ENCODE results near the gene SH3PXD2B.

GRCh38 chr5:172404746-172405145 lies 49.6 kb downstream of the SH3PXD2B start:
- no peak for TF ChIP-seq EZH2 (IDR thresholded peaks at IDR 0.05; ENCODE audit: insufficient read depth, poor library complexity, severe bottlenecking)
- TF ChIP-seq EZH2phosphoT487 (IDR thresholded peaks at IDR 0.05; ENCODE audit: insufficient read depth, low read depth), result no peak
